ENCODE data around the gene RABGAP1L. TPM values are rescaled to one million over a fixed set of nuclear protein-coding genes. Genes with fewer than 3 reads are reported as not detected.

RABGAP1L gene
- total and polyA plus RNA-seq, 12 donors, result 13.0 to 167 (median 109) TPM

- Histone ChIP-seq H3K27me3 (no peaks in the 10 kb centered on the region), H3K4me1 (peaks cover 0 to 12% (median 0%) of the 10 kb centered on the region in 9 donors), H3K27ac (no peak overlapping the region), H3K4me3 (no peak overlapping the region), H3K36me3 (no peaks in the 10 kb centered on the region), H3K9me3 (peaks cover 0 to 3% (median 0%) of the 10 kb centered on the region in 11 donors)
- DNase-seq (no peak), ATAC-seq (no peak)
- intact Hi-C loops (cut with DNase I), result no loop called here
- WGBS, 2 donors, result 59 to 64% methylated on average over 2 of the region's 2 CpGs
- no peak for TF ChIP-seq CTCF (IDR thresholded peaks at IDR 0.05)
Measured at GRCh38 chr1:174786358-174786757, 627.0 kb downstream of the RABGAP1L start.

GRCh38 chr1:174786760-174787159 lies 627.4 kb downstream of the RABGAP1L start:
- intact Hi-C loops (cut with DNase I), result no loop called here
- TF ChIP-seq CTCF (IDR thresholded peaks at IDR 0.05), result no peak
- H3K36me3 ChIP-seq, result no peaks in the 10 kb centered on the region
- WGBS, 2 donors, result 88 to 95% methylated on average over 4 of the region's 4 CpGs
- ATAC-seq, result no peak
- no peak overlapping the region for H3K27ac ChIP-seq
- peaks cover 0 to 12% (median 0%) of the 10 kb centered on the region in 9 donors for H3K4me1 ChIP-seq
- DNase-seq, result no peak
- H3K27me3 ChIP-seq, result no peaks in the 10 kb centered on the region
- H3K9me3 ChIP-seq, result peaks cover 0 to under 1% (median 0%) of the 10 kb centered on the region in 11 donors
- H3K4me3 ChIP-seq, result no peak overlapping the region

- TF ChIP-seq CTCF (IDR thresholded peaks at IDR 0.05), result no peak
- peaks cover 0 to 12% (median 0%) of the 10 kb centered on the region in 9 donors for H3K4me1 ChIP-seq
- no peak for ATAC-seq
- H3K27ac ChIP-seq, result peak overlapping the region in 1 of 10 donors; percentile 4
- intact Hi-C loops (cut with DNase I), result no loop called here
- 89 to 96% methylated on average over 1 of the region's 1 CpG for WGBS, 2 donors
- no peaks in the 10 kb centered on the region for H3K27me3 ChIP-seq
- no peaks in the 10 kb centered on the region for H3K36me3 ChIP-seq
- H3K4me3 ChIP-seq, result no peak overlapping the region
- H3K9me3 ChIP-seq, result no peaks in the 10 kb centered on the region
- DNase-seq, result no peak
Measured at GRCh38 chr1:174788981-174789380, 629.7 kb downstream of the RABGAP1L start.

GRCh38 chr1:174789399-174789798 lies 630.1 kb downstream of the RABGAP1L start:
- Histone ChIP-seq H3K36me3 (no peaks in the 10 kb centered on the region), H3K9me3 (no peaks in the 10 kb centered on the region), H3K4me1 (peaks cover 0 to 12% (median 0%) of the 10 kb centered on the region in 9 donors), H3K4me3 (no peak overlapping the region), H3K27me3 (no peaks in the 10 kb centered on the region), H3K27ac (peak overlapping the region in 1 of 10 donors; percentile 4)
- TF ChIP-seq CTCF (IDR thresholded peaks at IDR 0.05), result no peak
- ATAC-seq (no peak), DNase-seq (no peak)
- intact Hi-C loops (cut with DNase I), result no loop called here
- WGBS, 2 donors, result 87 to 92% methylated on average over 1 of the region's 1 CpG
